ENCODE data around the gene MYL10. TPM values are rescaled to one million over a fixed set of nuclear protein-coding genes. Genes with fewer than 3 reads are reported as not detected.

Gene MYL10
- total and polyA plus RNA-seq, 2 of the 8 experiments (the other 6 are each of a cell fraction or from before 2014, with no cell fraction given), result 0.18 TPM; not detected in 1

- Histone ChIP-seq H4K8ac (ENCODE audit: extremely low read depth, insufficient read depth, low read length) (no peak overlapping the region; the same call in 1 of the 2 replicates), H3K4ac (replicated peaks; ENCODE audit: insufficient read length, low read depth, low read length) (no peak overlapping the region), H3K56ac (replicated peaks; ENCODE audit: insufficient read length, low read depth, low read length) (no peak overlapping the region), H3K14ac (ENCODE audit: insufficient read length) (no peak overlapping the region), H3K9me3 (ENCODE audit: insufficient read depth in 2 of 2, low read depth in 1 of 2, low read length in 1 of 2) (peaks cover 0 to 7% of the 10 kb centered on the region in 2 experiments; a peak in 1 of 4 replicates), H3K79me2 (ENCODE audit: control insufficient read depth in 1 of 2, insufficient read depth in 2 of 2, low read length in 2 of 2) (no peaks in the 10 kb centered on the region), H3K4me3 (ENCODE audit: extremely low read depth in 1 of 4, insufficient read depth in 2 of 4, low read depth in 3 of 4, low read length in 4 of 4) (no peak overlapping the region), H2BK5ac (ENCODE audit: low read depth, low read length) (no peak overlapping the region), H2BK12ac (ENCODE audit: low read depth, low read length) (no peak overlapping the region), H3K18ac (ENCODE audit: extremely low read depth, low read length) (no peak overlapping the region), H2BK120ac (replicated peaks; ENCODE audit: low read depth, low read length) (no peak overlapping the region), H3K4me1 (replicated peaks in 1 of 4; ENCODE audit: control insufficient read depth in 3 of 4, insufficient read depth in 4 of 4, low read length in 3 of 4) (no peaks in the 10 kb centered on the region), H2BK15ac (ENCODE audit: low read length) (no peak overlapping the region; the same call in 1 of the 2 replicates), H2AK5ac (ENCODE audit: low read depth, low read length) (no peak overlapping the region), H3K23me2 (ENCODE audit: low read depth, low read length) (no peaks in the 10 kb centered on the region), H3K4me2 (ENCODE audit: insufficient read depth in 1 of 2, low read depth in 2 of 2, low read length in 2 of 2) (no peak overlapping the region), H3K36me3 (ENCODE audit: control insufficient read depth in 2 of 4, insufficient read depth in 4 of 4, low read length in 3 of 4) (no peaks in the 10 kb centered on the region), H3K27ac (ENCODE audit: low read depth, low read length) (no peak overlapping the region), H2AFZ (ENCODE audit: low read length) (peak overlapping the region; percentile 46), H3K79me1 (ENCODE audit: low read depth, low read length) (no peaks in the 10 kb centered on the region), H3K27me3 (replicated peaks in 1 of 4; ENCODE audit: control insufficient read depth in 3 of 4, extremely low read depth in 1 of 4, insufficient read depth in 3 of 4, low read length in 3 of 4) (no peaks in the 10 kb centered on the region; a peak in 1 of 7 replicates), H4K5ac (ENCODE audit: insufficient read length, low read depth, low read length) (no peak overlapping the region), H3K9ac (replicated peaks in 1 of 4; ENCODE audit: extremely low read depth in 1 of 4, low read depth in 3 of 4, low read length in 3 of 4) (no peak overlapping the region), H4K91ac (replicated peaks; ENCODE audit: insufficient read length, low read length) (no peak overlapping the region), H4K20me1 (replicated peaks in 1 of 2; ENCODE audit: control insufficient read depth in 1 of 2, insufficient read depth in 2 of 2, low read length in 2 of 2) (no peaks in the 10 kb centered on the region), H2BK20ac (ENCODE audit: low read length) (no peak overlapping the region), H3K23ac (ENCODE audit: insufficient read length) (no peak overlapping the region)
- WGBS, 2 experiments (ENCODE audit: extremely low coverage in 1 of 2, insufficient coverage in 1 of 2, insufficient read length in 1 of 2, insufficient replicate concordance in 2 of 2, low coverage in 1 of 2, low lambda C conversion rate in 2 of 2, missing lambda C conversion rate in 1 of 2), result 88% methylated on average over 18 of the region's 18 CpGs; no CpG with 5 or more reads in 1 of the 2 experiments
- DNase-seq (ENCODE audit: low read depth in 1 of 2, low spot score in 2 of 2), result peak in 1 of 2 experiments; percentile 60
- ChIA-PET POLR2A (ENCODE audit: partially characterized antibody) (interaction anchor here (0.5 to 2.5 kb wide), 5 partner anchors 9 to 200 kb away, joined by 3 to 9 read pairs (median 3); no protein-coding TSS in a partner anchor), CTCF (ENCODE audit: partially characterized antibody) (interaction anchor here (0.6 to 5.6 kb wide), 12 partner anchors 9 to 296 kb away, joined by 3 to 23 read pairs (median 4); no protein-coding TSS in a partner anchor)
- no peak for FAIRE-seq
- TF ChIP-seq E2F6 (IDR thresholded peaks at IDR 0.05) (peak; percentile 92), BRCA1 (IDR thresholded peaks at IDR 0.05; ENCODE audit: low read depth, low read length) (no peak), RAD21 (IDR thresholded peaks at IDR 0.05 in 1 of 2, conservative IDR thresholded peaks at IDR 0.05 in 1 of 2; ENCODE audit: low read depth in 2 of 2, low read length in 2 of 2) (0 out of 4 replicates have a peak, but pooled peaks of 1 of the 2 experiments have one; percentile 14), CTCF (IDR thresholded peaks at IDR 0.05; ENCODE audit: control extremely low read depth in 1 of 3, insufficient read depth in 1 of 3, low read depth in 1 of 3, low read length in 3 of 3) (no peak), USF2 (IDR thresholded peaks at IDR 0.05; ENCODE audit: low read length) (peak; percentile 79)
Observed at GRCh38 chr7:101586078-101586905, 42.8 kb downstream of the MYL10 start.
